ENCODE measurements around the gene PDXP.

Gene PDXP

GRCh38 chr22:37681001-37681424, 22.5 kb downstream of the PDXP start:
- H3K4me3 ChIP-seq (ENCODE audit: low read length) = no peak overlapping the region
- no peak for TF ChIP-seq CTCF (conservative IDR thresholded peaks at IDR 0.05; ENCODE audit: low read length)
- peak; percentile 41 for DNase-seq (ENCODE audit: low read depth)

GRCh38 chr22:37681556-37682049, 23.1 kb downstream of the PDXP start:
- peak; percentile 96 for TF ChIP-seq CTCF (conservative IDR thresholded peaks at IDR 0.05; ENCODE audit: low read length)
- peak; percentile 77 for DNase-seq (ENCODE audit: low read depth)
- H3K4me3 ChIP-seq (ENCODE audit: low read length) = no peak overlapping the region

- no peak for TF ChIP-seq CTCF (conservative IDR thresholded peaks at IDR 0.05; ENCODE audit: low read length)
- no peak for DNase-seq (ENCODE audit: low read depth)
- H3K4me3 ChIP-seq (ENCODE audit: low read length) = no peak overlapping the region
Observed at GRCh38 chr22:37684803-37685615, 26.5 kb downstream of the PDXP start.

- peak within 1 kb of the TSS; percentile 94 for H3K4me3 ChIP-seq (ENCODE audit: low read length)
- DNase-seq (ENCODE audit: low read depth) = peak; percentile 86
- TF ChIP-seq CTCF (conservative IDR thresholded peaks at IDR 0.05; ENCODE audit: low read length) = no peak
Observed at GRCh38 chr22:37686002-37686982, 27.8 kb downstream of the PDXP start, which contains the start of gene NOL12. Gene NOL12 (plus strand): TSS chr22:37686343. CDS start chr22:37686393, 50 bp downstream.

- DNase-seq (ENCODE audit: low read depth) = no peak
- H3K4me3 ChIP-seq (ENCODE audit: low read length) = no peak overlapping the region
- no peak for TF ChIP-seq CTCF (conservative IDR thresholded peaks at IDR 0.05; ENCODE audit: low read length)
Observed at GRCh38 chr22:37690407-37690806, 31.9 kb downstream of the PDXP start.

GRCh38 chr22:37690901-37691504, 32.5 kb downstream of the PDXP start:
- no peak for TF ChIP-seq CTCF (conservative IDR thresholded peaks at IDR 0.05; ENCODE audit: low read length)
- H3K4me3 ChIP-seq (ENCODE audit: low read length) = no peak overlapping the region
- no peak for DNase-seq (ENCODE audit: low read depth)
